Stimulated activated memory B cell treated with anti-CD40 and anti-IgM and Interleukin-4, amounts not matched to agents 10 μg/mL and 1 μg/mL and 100 μg/mL, for 72 hours (primary cell): Measurements from ENCODE around the gene FZD2.

ENCODE experiments used
- ATAC-seq: fragments of 150-1000 bp; cut with Tn5 transposase; 2 replicates; pipeline ENCODE4 v1.10.0; 2021
- H3K27ac Mint-ChIP-seq: one replicate; pipeline ENCODE4 v1.8.0; 2022; ENCODE audit warnings: mild to moderate bottlenecking, mixed read lengths
- H3K27me3 Mint-ChIP-seq: one replicate; pipeline ENCODE4 v1.8.0; 2022; ENCODE audit warnings: mixed read lengths
- H3K36me3 Mint-ChIP-seq: one replicate; pipeline ENCODE4 v1.8.0; 2022; ENCODE audit warnings: mixed read lengths
- H3K4me1 Mint-ChIP-seq: one replicate; pipeline ENCODE4 v1.8.0; 2022; ENCODE audit warnings: mixed read lengths
- H3K4me3 Mint-ChIP-seq: one replicate; pipeline ENCODE4 v1.8.0; 2022; ENCODE audit warnings: mild to moderate bottlenecking, moderate library complexity, mixed read lengths
- H3K9me3 Mint-ChIP-seq: one replicate; pipeline ENCODE4 v1.8.0; 2022; ENCODE audit warnings: mixed read lengths

Gene FZD2

DNA sequence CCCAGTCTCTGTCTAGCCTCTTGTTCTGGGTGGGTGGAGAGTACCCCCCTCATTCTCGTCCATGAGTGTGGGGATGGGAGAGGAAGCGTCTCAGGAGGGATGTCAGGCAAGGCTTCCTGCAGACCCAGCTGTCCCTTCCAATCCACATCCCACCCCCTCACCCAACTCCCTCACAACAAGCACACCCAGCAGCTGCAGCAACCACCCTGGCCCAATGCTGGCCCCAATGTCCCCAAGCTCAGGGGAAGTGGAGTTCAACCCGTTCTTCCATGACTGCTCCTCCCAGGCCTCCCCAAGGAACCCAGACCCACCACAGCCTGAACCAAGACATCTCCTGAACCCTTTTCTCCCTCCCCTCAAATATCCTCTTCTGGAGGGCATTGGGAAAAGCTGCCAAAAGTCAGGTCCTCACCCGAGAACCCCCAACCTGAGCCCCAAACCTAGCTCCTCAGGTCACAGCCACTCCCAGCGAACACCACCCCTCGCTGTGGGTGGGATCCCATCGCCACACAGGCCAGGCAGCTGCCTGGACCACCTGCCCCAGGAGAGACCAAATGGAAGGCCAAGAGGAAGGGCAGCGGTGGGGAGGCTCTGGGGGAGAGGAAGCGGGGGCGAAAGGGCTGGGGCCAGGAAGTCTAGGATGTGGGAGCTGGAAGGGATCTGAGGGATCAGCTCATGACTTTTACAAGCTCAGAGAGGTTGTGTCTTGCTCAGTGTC lies 47.6 kb downstream of the FZD2 start:
- Mint-ChIP-seq H3K36me3 (no peaks in the 10 kb centered on the region), H3K27ac (no peak overlapping the region), H3K27me3 (peaks cover 46% of the 10 kb centered on the region), H3K4me1 (no peaks in the 10 kb centered on the region), H3K9me3 (no peaks in the 10 kb centered on the region), H3K4me3 (no peak overlapping the region)
- ATAC-seq: no peak

GRCh38 chr17:44606658-44607057 lies 49.4 kb downstream of the FZD2 start:
- ATAC-seq: no peak
- no peak overlapping the region for H3K4me3 Mint-ChIP-seq
- no peaks in the 10 kb centered on the region for H3K36me3 Mint-ChIP-seq
- H3K27ac Mint-ChIP-seq: no peak overlapping the region
- H3K9me3 Mint-ChIP-seq: no peaks in the 10 kb centered on the region
- peaks cover 53% of the 10 kb centered on the region for H3K27me3 Mint-ChIP-seq
- H3K4me1 Mint-ChIP-seq: no peaks in the 10 kb centered on the region

DNA sequence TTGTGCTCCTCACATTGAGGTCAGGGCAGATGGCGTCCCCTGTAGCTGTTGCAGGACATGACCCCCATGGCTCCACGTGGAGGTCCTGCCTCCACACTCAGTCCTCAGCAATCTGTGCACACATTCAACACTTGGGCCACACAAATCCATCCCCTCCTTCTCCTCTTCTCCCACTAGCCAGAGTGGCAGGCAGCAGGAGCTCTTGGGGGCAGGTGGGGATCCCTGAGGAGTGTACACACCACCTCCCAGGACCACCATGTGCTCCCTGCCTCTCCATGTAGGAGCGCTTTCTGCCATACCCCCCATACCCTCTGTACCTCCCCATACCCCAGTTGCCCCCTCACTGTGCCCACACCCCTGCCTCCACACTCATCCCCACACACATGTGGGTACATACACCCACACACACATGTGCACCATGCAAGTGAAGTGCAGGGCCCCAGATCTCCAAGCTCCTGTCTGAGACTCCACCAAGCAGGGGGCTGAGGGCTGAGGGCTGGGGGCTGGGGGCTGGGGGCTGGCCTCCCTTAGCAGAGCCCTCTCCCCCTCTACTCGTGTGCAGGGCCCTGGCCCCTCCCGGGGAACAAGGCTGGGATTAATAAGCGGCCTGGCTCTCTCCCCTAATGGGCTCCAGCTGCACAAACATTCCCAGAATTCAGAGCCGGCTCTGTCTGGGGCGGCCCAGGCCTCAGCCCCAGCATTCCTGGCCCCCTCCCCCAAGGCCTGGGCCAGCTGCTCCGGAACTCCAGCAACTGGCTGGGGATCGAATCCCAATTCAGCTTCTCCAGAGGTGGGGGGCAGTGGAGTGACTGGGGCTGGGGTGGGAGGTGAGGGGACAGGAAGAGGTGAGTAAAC lies 50.8 kb downstream of the FZD2 start:
- Mint-ChIP-seq H3K27me3 (peaks cover 55% of the 10 kb centered on the region), H3K36me3 (no peaks in the 10 kb centered on the region), H3K4me3 (no peak overlapping the region), H3K4me1 (no peaks in the 10 kb centered on the region), H3K27ac (no peak overlapping the region), H3K9me3 (no peaks in the 10 kb centered on the region)
- ATAC-seq: no peak

- no peaks in the 10 kb centered on the region for H3K9me3 Mint-ChIP-seq
- H3K27ac Mint-ChIP-seq: no peak overlapping the region
- H3K36me3 Mint-ChIP-seq: no peaks in the 10 kb centered on the region
- peaks cover 55% of the 10 kb centered on the region for H3K27me3 Mint-ChIP-seq
- peaks cover under 1% of the 10 kb centered on the region for H3K4me1 Mint-ChIP-seq
- ATAC-seq: no peak
- H3K4me3 Mint-ChIP-seq: no peak overlapping the region
Measured at GRCh38 chr17:44608727-44609435, 51.6 kb downstream of the FZD2 start.

DNA sequence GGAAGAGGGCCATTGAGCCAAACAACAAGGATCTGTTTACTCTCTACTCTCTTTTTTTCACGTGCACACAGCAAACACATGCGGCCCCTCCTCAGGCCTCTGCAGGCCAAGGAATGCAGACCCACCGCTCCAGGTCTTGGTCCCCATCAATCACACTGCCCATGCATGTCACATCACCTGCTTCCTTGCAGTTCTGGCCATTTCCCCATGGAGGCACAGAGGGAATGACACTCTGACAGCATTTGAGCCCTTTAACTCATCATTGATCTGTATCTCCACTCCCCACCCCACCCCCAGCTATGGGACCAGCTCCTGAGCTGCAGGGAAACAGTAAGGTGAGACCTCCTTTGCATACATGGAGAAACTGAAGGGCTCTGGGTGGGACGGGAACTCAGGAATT lies 53.0 kb downstream of the FZD2 start:
- no peak for ATAC-seq
- Mint-ChIP-seq H3K4me3 (no peak overlapping the region), H3K4me1 (peaks cover 12% of the 10 kb centered on the region), H3K9me3 (no peaks in the 10 kb centered on the region), H3K27ac (no peak overlapping the region), H3K27me3 (peaks cover 62% of the 10 kb centered on the region), H3K36me3 (no peaks in the 10 kb centered on the region)
